Fibroblast of skin of abdomen (primary cell): ENCODE measurements around the gene PTDSS2.
"Not testable (repeated sequence)": the region's sequence is repeated elsewhere in the genome, so short reads cannot be mapped to it uniquely, and the experiment has no call there.

ENCODE experiments used
- DNase-seq: peaks from one replicate; pipeline ENCODE4 v3.0.0-alpha.2; 2013

Gene PTDSS2

GRCh38 chr11:414318-414857, 35.7 kb upstream of the PTDSS2 start:
- no peak for DNase-seq

- DNase-seq, result no peak
Measured at GRCh38 chr11:415640-416041, 34.4 kb upstream of the PTDSS2 start.

DNA sequence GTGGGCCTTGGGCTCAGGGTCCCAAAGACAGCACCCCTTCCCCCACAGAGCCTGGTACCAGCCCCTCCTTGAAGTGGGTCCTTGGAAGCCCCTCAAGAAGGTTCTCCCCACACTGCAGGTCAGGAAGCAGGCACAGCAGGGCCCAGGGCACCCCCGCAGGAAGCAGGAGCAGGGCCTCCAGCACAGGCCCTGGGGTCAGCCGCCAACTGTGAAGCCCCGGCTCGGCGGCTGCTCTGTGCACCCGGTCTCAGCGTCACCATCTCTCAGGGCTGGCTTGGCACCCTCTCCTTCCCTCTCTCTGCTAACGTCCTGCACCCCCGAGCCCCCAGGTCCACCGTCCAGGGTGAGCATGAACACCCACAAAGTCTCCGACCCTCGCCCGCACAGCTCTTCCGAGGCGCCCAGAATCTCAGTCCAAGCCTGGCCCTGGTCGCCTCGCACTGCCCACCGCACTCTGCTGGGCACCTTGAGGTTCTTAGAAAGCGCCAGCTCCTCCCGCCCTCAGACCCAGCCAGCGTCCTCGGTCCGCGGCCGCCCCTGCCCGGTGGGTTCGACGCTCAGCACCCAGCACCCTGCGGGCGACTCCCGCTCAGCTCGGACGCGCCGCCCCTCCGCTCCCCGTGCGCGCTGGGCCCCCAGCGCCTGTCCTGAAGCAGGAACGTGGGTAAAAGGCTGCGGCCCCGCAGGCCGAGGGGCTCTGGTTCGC, 33.9 kb upstream of the PTDSS2 start:
- DNase-seq, result no peak

- no peak for DNase-seq
Measured at GRCh38 chr11:416757-417621, 33.1 kb upstream of the PTDSS2 start.

- DNase-seq, result no peak
Measured at GRCh38 chr11:417652-418342, 32.3 kb upstream of the PTDSS2 start.

DNA sequence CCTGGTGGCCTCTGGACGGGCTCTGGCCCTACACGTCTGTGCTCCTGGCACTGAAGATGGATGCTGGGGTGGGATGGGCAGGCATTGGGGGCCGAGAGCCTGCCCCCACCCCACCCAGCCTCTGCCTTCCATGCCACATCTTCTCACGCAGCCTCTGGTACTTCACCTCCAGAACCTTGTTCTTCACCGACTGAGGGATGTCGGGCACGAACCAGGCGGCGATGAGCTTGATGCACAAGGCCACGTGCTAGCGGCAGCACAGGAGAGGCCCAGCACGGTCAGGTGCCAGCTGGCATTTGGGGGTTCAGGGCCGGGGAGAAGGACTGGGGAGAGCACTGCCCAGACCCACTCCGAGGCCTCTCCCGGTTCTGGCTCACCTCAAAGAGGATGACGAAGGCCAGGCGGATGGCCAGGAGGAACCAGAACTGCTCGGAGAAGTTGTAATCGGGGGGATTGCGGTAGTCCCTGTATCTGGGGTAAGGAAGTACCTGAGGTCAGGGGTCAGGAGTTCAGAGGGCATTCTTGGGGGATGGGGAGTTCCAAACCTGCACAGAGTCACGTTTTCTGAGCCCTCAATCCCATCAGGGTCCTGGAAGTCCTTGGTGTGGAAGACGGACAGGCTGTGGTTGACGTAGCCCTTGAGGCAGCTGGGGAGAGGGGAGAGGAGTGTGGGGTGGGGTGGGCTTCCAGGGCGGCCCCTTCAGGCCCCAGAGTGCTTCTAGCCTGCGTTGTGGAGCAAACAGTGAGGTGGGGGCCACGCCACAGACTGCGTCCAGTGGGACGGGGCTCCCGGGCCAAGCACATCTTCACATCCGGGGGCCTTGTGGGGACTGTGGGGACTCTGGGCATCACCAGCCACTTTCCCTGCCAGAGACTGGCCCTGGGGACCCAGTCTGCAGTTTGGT, 31.5 kb upstream of the PTDSS2 start:
- DNase-seq, result no peak

DNA sequence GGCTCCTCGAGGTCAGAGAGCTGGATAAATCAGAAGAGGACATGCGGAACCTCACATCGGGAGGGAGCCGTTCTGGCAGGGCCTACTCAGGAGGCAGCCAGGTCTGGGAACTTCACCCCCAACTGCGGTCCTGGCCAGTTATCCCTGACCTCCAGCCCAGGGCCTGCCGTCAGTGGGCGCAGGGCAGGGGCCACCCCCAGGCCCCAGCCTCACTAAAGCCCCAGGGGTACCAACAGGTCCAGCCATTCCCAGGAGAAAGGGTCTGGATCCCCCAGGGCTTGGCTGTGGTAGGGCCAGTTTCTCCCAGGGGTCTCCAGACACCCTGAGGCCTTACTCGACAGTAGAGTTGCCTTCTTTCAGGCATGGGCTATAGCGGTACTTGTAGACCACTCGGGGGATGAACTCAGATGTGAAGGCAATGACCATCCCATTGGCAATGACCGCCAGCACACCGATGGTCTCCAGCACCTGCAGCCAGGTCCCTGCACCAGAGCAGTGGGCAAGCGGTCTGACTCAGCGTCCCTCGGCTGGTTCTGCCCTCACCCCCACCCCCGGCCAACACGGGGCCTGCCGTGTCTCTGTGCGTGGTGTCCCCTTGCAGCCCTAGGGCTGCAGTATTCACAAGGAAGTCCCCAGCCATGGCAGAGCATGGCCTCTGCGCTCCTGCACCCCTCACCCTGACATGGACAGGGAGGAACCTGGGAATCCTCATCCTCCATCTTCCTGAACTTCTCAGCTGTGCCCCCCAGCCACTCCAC, 30.7 kb upstream of the PTDSS2 start:
- DNase-seq, result no peak

- DNase-seq, result no peak
Measured at GRCh38 chr11:420054-420910, 29.8 kb upstream of the PTDSS2 start.

DNA sequence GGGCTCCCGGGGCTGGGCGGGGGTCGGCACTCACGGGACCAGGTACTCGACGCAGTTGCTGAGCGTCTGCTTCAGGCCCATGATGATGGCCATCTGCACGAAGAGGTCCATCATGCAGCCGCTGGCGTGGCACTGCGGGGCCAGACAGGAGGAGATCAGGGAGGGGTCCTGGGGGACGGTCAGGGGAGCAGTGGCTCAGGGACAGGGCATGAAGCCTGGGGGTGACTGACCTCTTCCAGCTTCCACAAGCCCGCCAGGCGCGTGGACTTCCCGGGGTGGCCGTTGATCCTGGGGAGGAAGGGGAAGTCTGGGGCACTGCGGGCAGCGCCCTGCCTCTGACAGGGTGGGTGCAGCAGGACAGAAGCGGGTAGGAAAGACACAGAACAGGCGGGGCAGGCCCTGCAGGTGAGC, 29.2 kb upstream of the PTDSS2 start:
- no peak for DNase-seq

DNA sequence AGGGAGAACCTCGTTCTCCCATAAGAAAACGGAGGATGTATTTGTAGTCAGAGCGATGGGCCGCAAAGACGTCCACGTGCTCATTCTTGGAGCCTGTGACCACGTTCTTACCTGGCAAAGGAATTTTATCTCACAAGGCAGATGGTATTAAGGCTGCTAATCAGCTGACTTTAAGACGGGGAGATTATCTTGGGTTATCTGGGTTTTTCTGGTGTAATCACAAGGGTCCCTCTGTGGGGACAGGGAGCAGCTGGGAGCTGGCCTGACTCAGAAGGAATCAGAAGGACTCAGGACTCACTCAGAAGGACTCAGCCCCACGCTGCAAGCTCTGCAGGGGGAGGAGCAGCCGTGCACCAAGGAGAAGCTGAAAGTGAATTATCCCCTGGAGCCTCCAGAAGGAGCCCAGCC, 27.8 kb upstream of the PTDSS2 start:
- no peak for DNase-seq

- DNase-seq, result no peak
Measured at GRCh38 chr11:424232-424631, 25.8 kb upstream of the PTDSS2 start.

DNA sequence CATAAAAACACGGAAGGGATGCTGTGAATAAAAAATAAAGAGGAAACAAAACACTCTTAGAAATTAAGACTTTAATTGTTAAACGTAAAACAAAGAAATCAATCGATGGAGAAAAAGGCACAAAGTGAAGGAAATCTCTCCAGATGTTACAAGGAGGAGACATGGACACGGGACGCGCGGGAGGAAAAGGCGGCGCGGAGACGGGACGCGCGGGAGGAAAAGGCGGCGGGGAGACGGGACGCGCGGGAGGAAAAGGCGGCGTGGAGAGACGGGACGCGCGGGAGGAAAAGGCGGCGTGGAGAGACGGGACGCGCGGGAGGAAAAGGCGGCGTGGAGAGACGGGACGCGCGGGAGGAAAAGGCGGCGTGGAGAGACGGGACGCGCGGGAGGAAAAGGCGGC, 25.3 kb upstream of the PTDSS2 start:
- DNase-seq, result not testable (repeated sequence)

DNA sequence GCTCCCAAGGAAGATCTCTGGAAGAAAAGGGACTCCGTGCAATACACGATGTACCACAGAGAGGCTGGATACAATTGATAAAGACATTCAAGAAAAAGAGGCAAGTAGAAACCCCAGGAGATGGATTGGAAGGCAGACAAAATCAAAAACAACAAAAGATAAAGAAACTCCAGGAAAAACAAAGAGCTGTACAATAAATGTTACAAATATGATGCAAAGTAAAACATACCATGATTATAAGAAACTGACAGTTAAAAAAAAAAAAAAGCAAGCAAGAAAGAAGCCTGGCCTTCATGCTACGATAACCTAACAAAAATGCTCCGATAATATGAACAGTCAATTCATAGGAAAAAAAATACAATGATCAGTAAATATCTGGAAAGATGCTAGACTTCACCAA, 24.8 kb upstream of the PTDSS2 start:
- no peak for DNase-seq

DNA sequence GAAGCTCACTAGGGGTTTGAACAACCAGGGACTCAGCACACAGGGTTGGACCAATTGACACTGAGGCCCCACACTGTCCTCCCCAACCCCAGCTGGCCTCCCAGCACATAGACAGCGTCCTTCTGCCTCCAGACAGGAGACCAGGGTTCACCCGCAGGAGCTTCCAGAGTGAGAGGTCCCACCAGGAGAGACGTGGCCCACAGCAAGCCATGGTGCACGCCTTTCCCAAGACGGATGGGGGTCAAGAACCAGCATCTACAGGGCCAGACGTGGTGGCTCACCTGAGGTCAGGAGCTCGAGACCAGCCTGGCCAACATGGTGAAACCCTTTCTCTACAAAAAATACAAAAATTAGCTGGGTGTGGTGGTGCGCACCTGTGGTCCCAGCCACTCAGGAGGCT, 23.2 kb upstream of the PTDSS2 start:
- no peak for DNase-seq

DNA sequence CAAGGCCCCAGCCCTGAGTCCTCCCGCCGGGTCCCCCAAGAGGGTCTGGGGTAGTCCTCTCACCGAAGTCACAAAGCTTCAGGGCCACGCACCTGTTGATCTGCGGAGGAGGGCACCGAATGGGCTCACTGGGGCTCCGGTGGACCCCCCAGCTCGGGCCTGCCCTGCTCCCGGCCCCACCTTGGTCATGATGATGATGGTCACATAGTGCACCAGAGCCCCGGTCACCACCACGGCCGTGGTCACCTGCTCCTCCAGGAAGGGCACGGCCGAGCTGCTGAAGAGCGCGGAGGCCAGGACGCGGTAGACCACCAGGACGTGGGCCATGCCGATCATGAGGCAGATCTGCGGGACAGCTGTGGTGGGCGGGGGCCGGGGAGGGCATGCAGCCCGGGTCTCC, 21.8 kb upstream of the PTDSS2 start:
- DNase-seq, result no peak

GRCh38 chr11:429391-429790, 20.7 kb upstream of the PTDSS2 start:
- no peak for DNase-seq

GRCh38 chr11:429931-430456, 20.1 kb upstream of the PTDSS2 start:
- no peak for DNase-seq

GRCh38 chr11:431921-432320, 18.2 kb upstream of the PTDSS2 start:
- DNase-seq, result no peak

DNA sequence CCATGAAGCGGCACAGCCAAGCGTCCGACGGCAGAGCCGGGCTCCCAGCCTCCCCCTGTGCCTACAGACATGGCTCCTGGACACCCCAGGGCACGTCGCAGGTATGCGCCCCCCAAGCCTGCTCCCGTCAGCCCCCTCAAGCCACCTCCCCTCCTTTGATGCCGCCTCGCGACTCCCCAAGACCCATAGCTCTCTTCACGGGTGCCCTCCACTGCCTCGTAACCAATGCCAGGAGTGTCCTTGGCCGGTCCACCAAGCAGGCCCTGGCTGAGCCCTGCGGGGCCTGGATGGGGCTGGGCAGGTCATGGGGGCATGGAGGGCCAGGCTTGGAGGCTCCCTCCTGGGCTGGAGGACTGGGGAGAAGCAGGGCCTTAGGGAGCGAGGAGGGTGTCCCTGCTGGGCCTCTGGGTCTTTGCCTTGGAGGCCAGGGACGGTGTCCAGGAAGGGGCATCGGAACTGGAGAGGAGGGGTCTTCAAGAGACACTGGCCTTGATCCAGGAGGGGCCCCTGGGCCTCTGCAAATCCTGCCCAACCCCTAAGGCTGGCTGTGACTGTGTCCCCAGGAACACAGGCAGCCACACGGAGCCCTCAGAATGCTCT, 17.5 kb upstream of the PTDSS2 start:
- DNase-seq, result no peak

DNA sequence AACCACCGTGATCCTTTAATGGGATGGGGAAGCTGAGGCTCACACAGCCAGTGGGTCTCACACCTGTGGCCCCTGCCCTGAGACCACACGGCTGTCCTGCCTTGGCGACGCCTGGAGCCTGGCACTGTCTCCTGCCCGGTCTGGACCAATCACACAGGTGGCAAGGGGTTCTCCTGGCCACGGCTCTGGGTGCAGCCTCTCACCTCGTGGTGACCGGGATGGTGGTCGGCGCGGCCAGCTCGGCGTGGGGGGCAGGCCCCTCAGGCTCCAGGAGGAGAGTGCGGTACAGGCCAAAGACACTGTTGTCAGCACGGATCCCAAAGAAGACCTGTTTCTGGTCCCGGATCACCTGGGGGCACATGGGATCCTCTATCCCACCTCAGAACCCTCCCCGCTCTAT, 17.0 kb upstream of the PTDSS2 start:
- no peak for DNase-seq
